K562 (cell line): ENCODE results near the gene SLC18A3.

Experiments used
- BRCA1 ChIP-seq, 2 experiments: fragments of 450-650 bp in 1 of 2; sonication (generic) in 1 of 2; formaldehyde crosslinking in 1 of 2; IDR thresholded peaks; 2 replicates each; pipeline versions ENCODE4 v1.5.0 to v1.6.1; 2017 to 2020; ENCODE audit warnings: mild to moderate bottlenecking in 1 of 2, missing genetic modification reagents in 1 of 2
- EP300 ChIP-seq: IDR thresholded peaks from 2 replicates; pipeline ENCODE4 v1.6.1; 2012; ENCODE audit warnings: low read length, improper control_type of control experiment
- ERF ChIP-seq: fragments of 450-650 bp; formaldehyde crosslinking; IDR thresholded peaks from 2 replicates; pipeline ENCODE4 v1.4.0; 2020; ENCODE audit warnings: mild to moderate bottlenecking, mixed read lengths
- POLR2A ChIP-seq: fragments of 450-650 bp; conservative IDR thresholded peaks from 2 replicates; pipeline ENCODE4 v1.6.1; 2016
- POLR2AphosphoS5 ChIP-seq: IDR thresholded peaks from 2 replicates; pipeline ENCODE4 v1.6.1; 2011; ENCODE audit warnings: mild to moderate bottlenecking, low read depth, low read length, moderate library complexity; ENCODE audit not compliant: control insufficient read depth, insufficient read depth
- RAD21 ChIP-seq, 2 experiments: fragments of 250-450 bp in 1 of 2; fragments of 450-650 bp in 1 of 2; sonication (Bioruptor Pico) in 1 of 2; formaldehyde crosslinking in 1 of 2; IDR thresholded peaks in 1 of 2; conservative IDR thresholded peaks in 1 of 2; 2 replicates each; pipeline versions ENCODE4 v1.4.0 to v1.8.0; 2020 to 2022; ENCODE audit warnings: mild to moderate bottlenecking in 2 of 2, moderate library complexity in 1 of 2
- SMARCB1 ChIP-seq: IDR thresholded peaks from 2 replicates; pipeline ENCODE4 v1.6.1; 2011; ENCODE audit warnings: improper control_type of control experiment, low read depth; ENCODE audit not compliant: insufficient read length
- SMARCC2 ChIP-seq: fragments of 450-650 bp; IDR thresholded peaks from 2 replicates; pipeline ENCODE4 v1.6.1; 2017; ENCODE audit warnings: antibody characterized with exemption, moderate library complexity, mild to moderate bottlenecking, low read depth
- STAT5B ChIP-seq: fragments of 250-450 bp; sonication (Bioruptor Pico); IDR thresholded peaks from 2 replicates; pipeline ENCODE4 v1.8.0; 2021; ENCODE audit warnings: mild to moderate bottlenecking, inconsistent platforms
- THRAP3 ChIP-seq: fragments of 450-650 bp; IDR thresholded peaks from 2 replicates; pipeline ENCODE4 v1.6.1; 2016; ENCODE audit warnings: mild to moderate bottlenecking, inconsistent platforms, borderline replicate concordance
- ZNF24 ChIP-seq: fragments of 450-650 bp; IDR thresholded peaks from 2 replicates; pipeline ENCODE4 v1.6.1; 2016
- TF ChIP-seq, protein P1 (sequence below): sonication (generic); formaldehyde crosslinking; IDR thresholded peaks from 2 replicates; pipeline ENCODE4 v1.8.0; 2022; ENCODE audit warnings: mild to moderate bottlenecking, low read depth, missing genetic modification reagents
- TF ChIP-seq, protein P2 (sequence below): sonication (generic); formaldehyde crosslinking; IDR thresholded peaks from 2 replicates; pipeline ENCODE4 v1.5.0; 2020; ENCODE audit warnings: missing genetic modification reagents

DNA sequence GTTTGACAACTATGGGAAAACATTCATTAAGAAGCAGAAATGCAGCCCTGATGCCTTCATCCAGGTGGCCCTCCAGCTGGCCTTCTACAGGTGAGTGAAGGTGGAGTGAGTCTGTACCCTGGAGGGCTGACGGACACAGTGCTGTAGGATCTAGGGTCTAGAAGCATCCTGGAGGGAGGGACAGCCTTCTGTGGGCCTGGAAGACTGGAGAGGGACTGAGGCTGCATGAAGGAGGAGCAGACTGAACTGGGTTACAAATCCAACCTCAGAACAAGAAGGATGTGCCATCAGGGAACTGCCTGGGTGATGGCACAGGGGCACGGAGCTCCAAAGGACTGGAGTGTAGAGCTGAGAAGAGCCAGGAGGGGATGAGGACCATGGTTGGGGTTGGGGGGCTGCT lies 41.8 kb downstream of the SLC18A3 start:
- TF ChIP-seq THRAP3 (no peak), SMARCB1 (no peak), RAD21 (CRISPR knock-in tag; conservative IDR thresholded peaks at IDR 0.05 in 1 of 2, IDR thresholded peaks at IDR 0.05 in 1 of 2) (no peak), SMARCC2 (no peak), BRCA1 (IDR thresholded peaks at IDR 0.05) (no peak), BRCA1 (CRISPR knock-in tag; IDR thresholded peaks at IDR 0.05) (no peak), POLR2A (no peak), POLR2AphosphoS5 (no peak), EP300 (no peak), ZNF24 (no peak), ERF (CRISPR knock-in tag) (no peak), STAT5B (CRISPR knock-in tag) (no peak)
- TF ChIP-seq, protein P1, sequence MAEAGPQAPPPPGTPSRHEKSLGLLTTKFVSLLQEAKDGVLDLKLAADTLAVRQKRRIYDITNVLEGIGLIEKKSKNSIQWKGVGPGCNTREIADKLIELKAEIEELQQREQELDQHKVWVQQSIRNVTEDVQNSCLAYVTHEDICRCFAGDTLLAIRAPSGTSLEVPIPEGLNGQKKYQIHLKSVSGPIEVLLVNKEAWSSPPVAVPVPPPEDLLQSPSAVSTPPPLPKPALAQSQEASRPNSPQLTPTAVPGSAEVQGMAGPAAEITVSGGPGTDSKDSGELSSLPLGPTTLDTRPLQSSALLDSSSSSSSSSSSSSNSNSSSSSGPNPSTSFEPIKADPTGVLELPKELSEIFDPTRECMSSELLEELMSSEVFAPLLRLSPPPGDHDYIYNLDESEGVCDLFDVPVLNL (CRISPR knock-in tag): no peak
- TF ChIP-seq, protein P2, sequence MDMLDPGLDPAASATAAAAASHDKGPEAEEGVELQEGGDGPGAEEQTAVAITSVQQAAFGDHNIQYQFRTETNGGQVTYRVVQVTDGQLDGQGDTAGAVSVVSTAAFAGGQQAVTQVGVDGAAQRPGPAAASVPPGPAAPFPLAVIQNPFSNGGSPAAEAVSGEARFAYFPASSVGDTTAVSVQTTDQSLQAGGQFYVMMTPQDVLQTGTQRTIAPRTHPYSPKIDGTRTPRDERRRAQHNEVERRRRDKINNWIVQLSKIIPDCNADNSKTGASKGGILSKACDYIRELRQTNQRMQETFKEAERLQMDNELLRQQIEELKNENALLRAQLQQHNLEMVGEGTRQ (CRISPR knock-in tag): no peak
